ENCODE results near the gene PDE2A.

DNA sequence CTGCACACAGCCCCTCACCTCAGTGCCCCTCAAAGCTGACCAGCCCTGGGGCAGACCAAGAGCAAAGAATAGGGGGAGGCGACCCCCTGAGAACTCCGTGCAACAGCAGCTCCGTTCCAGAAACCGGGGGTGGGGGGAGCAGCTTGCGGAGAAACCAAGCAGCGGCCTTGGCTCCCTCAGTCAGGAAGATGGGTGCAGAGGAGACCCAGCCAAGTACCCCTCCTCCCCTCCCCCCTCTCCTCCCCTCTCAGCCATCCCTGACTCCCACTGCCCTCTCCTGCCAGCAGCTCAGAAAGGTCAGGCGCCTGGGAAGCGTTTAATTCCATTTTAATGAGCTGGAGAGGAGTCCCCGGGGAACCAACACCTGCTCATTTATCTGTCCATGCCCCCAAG is 78.9 kb downstream of the PDE2A start:
- TF ChIP-seq, protein P1, sequence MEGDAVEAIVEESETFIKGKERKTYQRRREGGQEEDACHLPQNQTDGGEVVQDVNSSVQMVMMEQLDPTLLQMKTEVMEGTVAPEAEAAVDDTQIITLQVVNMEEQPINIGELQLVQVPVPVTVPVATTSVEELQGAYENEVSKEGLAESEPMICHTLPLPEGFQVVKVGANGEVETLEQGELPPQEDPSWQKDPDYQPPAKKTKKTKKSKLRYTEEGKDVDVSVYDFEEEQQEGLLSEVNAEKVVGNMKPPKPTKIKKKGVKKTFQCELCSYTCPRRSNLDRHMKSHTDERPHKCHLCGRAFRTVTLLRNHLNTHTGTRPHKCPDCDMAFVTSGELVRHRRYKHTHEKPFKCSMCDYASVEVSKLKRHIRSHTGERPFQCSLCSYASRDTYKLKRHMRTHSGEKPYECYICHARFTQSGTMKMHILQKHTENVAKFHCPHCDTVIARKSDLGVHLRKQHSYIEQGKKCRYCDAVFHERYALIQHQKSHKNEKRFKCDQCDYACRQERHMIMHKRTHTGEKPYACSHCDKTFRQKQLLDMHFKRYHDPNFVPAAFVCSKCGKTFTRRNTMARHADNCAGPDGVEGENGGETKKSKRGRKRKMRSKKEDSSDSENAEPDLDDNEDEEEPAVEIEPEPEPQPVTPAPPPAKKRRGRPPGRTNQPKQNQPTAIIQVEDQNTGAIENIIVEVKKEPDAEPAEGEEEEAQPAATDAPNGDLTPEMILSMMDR (IDR thresholded peaks at IDR 0.05), result no peak
- TF ChIP-seq NR2C2 (CRISPR knock-in tag; IDR thresholded peaks at IDR 0.05) (no peak), PRRX2 (CRISPR knock-in tag; IDR thresholded peaks at IDR 0.05) (no peak), TCF7 (CRISPR knock-in tag; IDR thresholded peaks at IDR 0.05; ENCODE audit: low read depth) (no peak)
- TF ChIP-seq, protein P2, sequence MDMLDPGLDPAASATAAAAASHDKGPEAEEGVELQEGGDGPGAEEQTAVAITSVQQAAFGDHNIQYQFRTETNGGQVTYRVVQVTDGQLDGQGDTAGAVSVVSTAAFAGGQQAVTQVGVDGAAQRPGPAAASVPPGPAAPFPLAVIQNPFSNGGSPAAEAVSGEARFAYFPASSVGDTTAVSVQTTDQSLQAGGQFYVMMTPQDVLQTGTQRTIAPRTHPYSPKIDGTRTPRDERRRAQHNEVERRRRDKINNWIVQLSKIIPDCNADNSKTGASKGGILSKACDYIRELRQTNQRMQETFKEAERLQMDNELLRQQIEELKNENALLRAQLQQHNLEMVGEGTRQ (CRISPR knock-in tag; IDR thresholded peaks at IDR 0.05), result no peak

All from WTC11 (cell line).